ACC112 (cell line): ENCODE measurements around the gene AGAP3.

Experiments used
- H2AFZ ChIP-seq: fragments of 200-600 bp; sonication (generic); one replicate; pipeline ENCODE4 v1.6.0; 2017; ENCODE audit warnings: antibody characterized with exemption, low read length; ENCODE audit not compliant: unreplicated experiment
- H3K27ac ChIP-seq: fragments of 200-600 bp; sonication (generic); 2 replicates; pipeline ENCODE4 v1.5.1; 2014; ENCODE audit warnings: low read depth, mild to moderate bottlenecking, antibody characterized with exemption, low read length, moderate library complexity
- H3K27me3 ChIP-seq: fragments of 200-600 bp; sonication (generic); 2 replicates; pipeline ENCODE4 v1.6.1; 2014; ENCODE audit warnings: mild to moderate bottlenecking, antibody characterized with exemption, low read length, moderate library complexity, mixed read lengths; ENCODE audit not compliant: insufficient read depth
- H3K36me3 ChIP-seq: fragments of 200-600 bp; sonication (generic); 2 replicates; pipeline ENCODE4 v1.6.1; 2016; ENCODE audit warnings: mild to moderate bottlenecking, antibody characterized with exemption, low read length, moderate library complexity, mixed read lengths; ENCODE audit not compliant: insufficient read depth
- H3K4me1 ChIP-seq: fragments of 200-600 bp; sonication (generic); one replicate; pipeline ENCODE4 v1.6.1; 2016; ENCODE audit warnings: low read length, mixed read lengths; ENCODE audit not compliant: insufficient read depth, unreplicated experiment, control insufficient read depth
- H3K4me3 ChIP-seq: fragments of 200-600 bp; sonication (generic); 2 replicates; pipeline ENCODE4 v1.5.1; 2014; ENCODE audit warnings: mild to moderate bottlenecking, low read depth, low read length
- H3K79me2 ChIP-seq: fragments of 200-600 bp; sonication (generic); one replicate; pipeline ENCODE4 v1.6.0; 2016; ENCODE audit warnings: low read length; ENCODE audit not compliant: control insufficient read depth, unreplicated experiment, insufficient read depth

The AGAP3 gene

DNA sequence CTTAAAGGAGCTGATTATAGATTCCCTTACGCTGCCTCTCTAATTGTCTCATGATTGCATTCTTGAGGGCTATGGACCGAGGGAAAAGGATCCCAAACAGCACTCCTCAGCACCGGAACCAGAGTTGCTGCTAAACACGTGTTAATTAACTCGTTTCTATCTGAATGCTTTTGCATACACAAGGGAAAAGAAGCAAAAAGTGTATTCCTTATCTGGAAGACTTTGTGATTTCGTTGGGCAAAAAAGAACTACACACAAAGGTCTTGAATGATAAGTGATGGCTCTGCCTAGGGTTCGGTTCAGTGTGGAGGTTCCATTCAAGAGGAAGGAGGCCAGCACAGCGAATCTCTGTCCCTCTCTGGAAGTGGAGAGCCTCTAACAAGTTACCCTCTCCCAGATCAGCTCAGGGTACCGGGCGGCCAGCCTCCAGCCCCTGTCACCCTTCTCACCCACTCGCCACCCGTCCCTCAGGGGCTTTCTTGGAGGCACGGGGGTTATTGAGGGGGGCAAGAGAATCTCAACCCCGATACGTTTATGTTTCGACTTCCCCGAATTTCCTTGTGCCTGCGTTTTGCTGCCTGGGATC is 27.4 kb upstream of the AGAP3 start:
- Histone ChIP-seq H2AFZ (peak overlapping the region; percentile 71), H3K4me1 (peaks cover 44% of the 10 kb centered on the region)

DNA sequence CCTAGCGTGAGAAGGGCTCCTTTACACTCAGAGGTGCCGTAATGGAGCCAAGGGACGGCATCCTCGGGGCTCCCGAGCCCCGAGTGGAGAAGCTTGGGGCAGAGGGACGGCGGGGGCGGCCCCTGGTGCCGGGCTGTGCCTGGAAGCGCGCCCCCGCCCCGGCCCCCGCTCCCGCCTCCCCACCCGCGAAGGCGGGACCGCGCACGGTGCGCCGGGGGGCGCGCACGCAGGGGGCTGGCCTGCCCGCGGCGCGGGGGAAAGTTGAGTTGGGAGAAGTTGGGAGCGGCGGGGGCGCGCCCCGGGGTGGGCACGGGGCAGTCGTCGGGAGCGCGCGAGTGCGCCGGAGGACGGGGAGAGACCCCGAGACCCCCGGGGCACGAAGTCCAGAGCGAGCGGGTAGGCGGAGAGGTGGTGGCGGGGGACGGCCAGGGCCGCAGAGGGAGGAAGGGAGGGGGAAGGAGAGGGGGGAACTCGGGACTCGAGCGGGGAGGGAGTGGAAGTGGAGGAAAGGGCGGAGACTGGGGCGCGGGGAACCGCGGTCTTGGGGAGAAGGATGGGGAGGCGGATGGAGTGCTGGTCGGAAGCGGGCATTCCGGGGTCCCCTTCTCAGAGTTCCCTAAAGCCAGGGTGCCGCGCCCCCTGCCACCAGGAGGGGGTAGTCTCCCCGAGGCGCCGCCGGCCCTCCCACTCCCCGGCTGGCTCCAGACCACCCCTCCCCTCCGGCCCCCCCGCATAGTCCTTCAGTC is 26.7 kb upstream of the AGAP3 start, which contains the start of gene SLC4A2:
TSS of gene SLC4A2 (plus strand) at position 223 of the 746 bp plus-strand sequence. CDS start 2,399 bp downstream, outside the sequence.
- Histone ChIP-seq H3K4me1 (peaks cover 44% of the 10 kb centered on the region), H3K4me3 (peak within 1 kb of the TSS; percentile 91), H3K36me3 (no peaks in the 10 kb centered on the region), H3K27ac (peak within 1 kb of the TSS; percentile 85), H2AFZ (peak within 1 kb of the TSS; percentile 71), H3K27me3 (no peaks in the 10 kb centered on the region), H3K79me2 (peaks cover 34% of the 10 kb centered on the region)

More for the DNA sequence above, 27.4 kb upstream of the AGAP3 start:
- Histone ChIP-seq H3K27me3 (no peaks in the 10 kb centered on the region), H3K36me3 (no peaks in the 10 kb centered on the region), H3K79me2 (peaks cover 30% of the 10 kb centered on the region), H3K4me3 (peak overlapping the region; percentile 91), H3K27ac (peak overlapping the region; percentile 85)

GRCh38 chr7:151060113-151060415 is 26.2 kb upstream of the AGAP3 start:
- Histone ChIP-seq H3K36me3 (peaks cover 5% of the 10 kb centered on the region; the same call in 1 of the 2 replicates), H3K4me1 (peaks cover 44% of the 10 kb centered on the region), H2AFZ (no peak overlapping the region), H3K79me2 (peaks cover 40% of the 10 kb centered on the region), H3K27ac (peak overlapping the region; percentile 85), H3K4me3 (peak overlapping the region; percentile 91), H3K27me3 (no peaks in the 10 kb centered on the region)

DNA sequence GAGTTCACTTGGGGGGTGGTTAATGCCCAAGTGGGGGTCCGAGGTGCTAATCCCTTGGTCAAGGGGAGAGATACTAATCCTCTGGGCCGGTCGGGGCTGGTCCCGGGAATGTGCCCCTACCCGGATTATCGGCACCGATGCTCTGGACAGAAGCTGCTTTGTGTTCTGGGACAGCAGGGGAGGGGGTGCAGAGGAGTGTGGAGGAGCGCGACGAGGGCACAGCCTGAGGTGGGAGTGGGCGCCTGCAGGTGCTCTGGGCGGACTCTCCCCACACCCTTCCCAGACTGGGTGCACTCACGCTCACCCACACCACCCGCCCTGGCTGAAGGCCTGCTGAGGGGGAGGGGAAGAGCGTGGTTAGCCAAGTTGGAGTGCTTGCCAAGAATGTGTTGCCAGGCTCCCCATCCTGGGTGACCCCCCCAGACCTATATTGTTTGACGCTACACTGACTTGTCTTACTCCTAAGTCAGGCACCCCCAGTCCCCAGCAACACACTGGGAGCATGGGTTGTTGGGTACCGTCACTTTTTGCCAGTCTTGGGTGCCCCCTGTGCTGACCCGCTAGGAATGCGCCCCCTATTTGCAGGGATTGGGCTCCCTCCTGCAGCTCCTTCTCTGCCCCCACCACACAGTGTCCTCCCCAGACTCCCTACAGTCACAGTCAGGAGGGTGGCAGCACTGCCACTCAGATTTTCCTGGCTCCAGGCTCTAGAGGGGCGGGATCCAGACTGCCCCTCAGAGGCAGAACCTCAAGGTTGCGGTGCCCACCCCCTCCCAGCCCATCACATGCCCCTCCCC is 25.7 kb upstream of the AGAP3 start:
- H3K27ac ChIP-seq: peak overlapping the region; percentile 85
- peaks cover 10% of the 10 kb centered on the region; the same call in 1 of the 2 replicates for H3K36me3 ChIP-seq
- H3K27me3 ChIP-seq: no peaks in the 10 kb centered on the region
- H3K79me2 ChIP-seq: peaks cover 45% of the 10 kb centered on the region
- peak overlapping the region; percentile 91 for H3K4me3 ChIP-seq
- no peak overlapping the region for H2AFZ ChIP-seq
- H3K4me1 ChIP-seq: peaks cover 44% of the 10 kb centered on the region

DNA sequence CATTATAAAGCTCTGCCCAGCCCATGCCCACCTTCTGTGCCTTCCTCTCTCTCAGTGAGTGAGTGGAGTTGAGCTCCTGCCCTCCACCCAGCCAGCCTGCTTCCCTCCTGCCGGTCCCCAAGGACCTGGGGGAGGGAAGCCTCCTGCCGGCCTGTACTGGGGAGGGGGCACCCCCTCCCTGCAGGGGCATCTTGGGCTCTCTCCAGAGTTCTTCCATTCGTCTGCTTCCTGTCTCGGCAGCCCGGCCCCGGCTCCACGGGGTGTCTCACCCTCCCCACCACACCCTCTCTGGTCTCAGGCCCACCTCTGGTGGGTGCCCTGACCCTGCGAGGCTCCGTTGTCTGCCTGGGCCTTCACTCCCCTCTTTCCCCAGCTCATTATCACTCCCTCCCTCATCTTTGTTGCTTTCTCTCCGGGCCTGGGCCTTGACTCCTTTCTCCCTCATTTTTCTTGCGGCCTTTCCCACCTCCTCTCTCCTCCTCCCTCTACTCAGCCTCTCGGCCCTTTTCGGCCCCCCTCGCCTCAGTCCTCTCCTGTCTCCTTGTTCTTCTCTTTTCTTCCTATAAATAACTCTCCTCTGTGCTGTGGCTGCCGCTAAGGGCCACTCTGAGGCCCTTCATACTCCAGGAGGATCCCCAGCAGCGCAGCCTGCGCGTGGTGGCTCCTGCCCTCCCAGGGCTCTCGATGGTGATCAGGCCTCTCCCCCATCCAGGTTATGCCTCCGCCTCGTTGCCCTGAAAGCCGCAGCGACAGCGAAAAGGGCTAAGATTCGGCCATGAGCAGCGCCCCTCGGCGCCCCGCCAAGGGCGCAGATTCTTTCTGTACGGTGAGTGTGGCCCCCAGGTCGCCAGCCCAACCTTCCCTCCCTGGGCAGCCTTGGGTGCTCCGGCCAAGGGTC is 24.8 kb upstream of the AGAP3 start:
- Histone ChIP-seq H3K27ac (peak overlapping the region; percentile 85), H3K36me3 (peaks cover 10% of the 10 kb centered on the region; the same call in 1 of the 2 replicates), H2AFZ (no peak overlapping the region), H3K79me2 (peaks cover 49% of the 10 kb centered on the region), H3K4me1 (peaks cover 43% of the 10 kb centered on the region), H3K27me3 (no peaks in the 10 kb centered on the region), H3K4me3 (peak overlapping the region; percentile 91)

GRCh38 chr7:151062111-151062398 is 24.2 kb upstream of the AGAP3 start:
- peak overlapping the region; percentile 85; the same call in 1 of the 2 replicates for H3K27ac ChIP-seq

DNA sequence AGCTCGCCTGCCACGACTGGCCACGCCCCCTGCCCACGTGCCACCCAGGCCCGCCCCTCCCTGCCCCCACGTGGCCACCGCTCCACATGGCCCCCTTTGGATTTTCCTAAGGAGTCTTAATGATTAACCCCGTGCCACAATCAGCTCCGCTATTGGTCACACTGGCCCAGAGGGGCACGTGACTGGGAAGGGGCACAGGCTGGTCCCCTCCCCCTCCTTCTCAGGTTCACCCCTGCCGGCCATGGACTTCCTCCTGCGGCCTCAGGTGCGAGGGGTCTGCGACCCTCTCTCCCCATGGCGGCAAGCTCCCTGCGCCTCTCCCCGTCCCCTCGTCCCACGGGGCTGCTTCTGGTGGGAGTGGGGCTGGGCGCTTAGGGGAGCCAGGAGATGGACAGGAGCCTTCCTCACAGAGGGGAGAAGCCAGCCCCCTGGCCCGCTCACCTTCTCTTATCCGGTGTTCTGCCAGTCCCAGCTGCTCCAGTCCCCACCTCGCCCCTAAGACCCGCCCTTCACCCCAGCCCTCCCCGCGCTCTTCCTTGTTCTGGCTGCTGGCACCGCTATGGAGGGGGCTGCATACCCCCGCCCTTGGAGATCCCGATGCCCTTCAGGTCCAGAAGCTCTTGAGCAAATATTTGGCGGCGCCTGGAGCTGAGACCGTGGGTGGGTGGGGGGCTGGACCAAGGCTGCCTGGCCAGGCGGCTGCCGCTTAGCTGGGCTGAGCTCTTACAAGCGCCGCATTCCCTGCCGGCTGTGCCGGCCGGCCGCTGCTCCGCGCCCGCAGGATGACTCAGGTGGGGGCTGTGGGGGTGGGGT is 23.7 kb upstream of the AGAP3 start:
- Histone ChIP-seq H3K36me3 (peaks cover 15% of the 10 kb centered on the region; the same call in 1 of the 2 replicates), H2AFZ (no peak overlapping the region), H3K4me3 (peak overlapping the region; percentile 91), H3K27me3 (no peaks in the 10 kb centered on the region), H3K79me2 (peaks cover 49% of the 10 kb centered on the region), H3K27ac (peak overlapping the region; percentile 64), H3K4me1 (peaks cover 35% of the 10 kb centered on the region)

More at GRCh38 chr7:151062111-151062398, 24.2 kb upstream of the AGAP3 start:
- H3K27me3 ChIP-seq: no peaks in the 10 kb centered on the region
- H3K36me3 ChIP-seq: peaks cover 10% of the 10 kb centered on the region; the same call in 1 of the 2 replicates
- no peak overlapping the region for H2AFZ ChIP-seq
- H3K4me1 ChIP-seq: peaks cover 37% of the 10 kb centered on the region
- peak overlapping the region; percentile 91 for H3K4me3 ChIP-seq
- peaks cover 49% of the 10 kb centered on the region for H3K79me2 ChIP-seq

- Histone ChIP-seq H3K79me2 (peaks cover 49% of the 10 kb centered on the region), H3K4me3 (no peak overlapping the region), H3K27me3 (no peaks in the 10 kb centered on the region), H3K27ac (peak overlapping the region; percentile 64; the same call in 1 of the 2 replicates), H3K4me1 (peaks cover 35% of the 10 kb centered on the region), H2AFZ (no peak overlapping the region), H3K36me3 (peaks cover 17% of the 10 kb centered on the region; the same call in 1 of the 2 replicates)
These were observed 23.1 kb upstream of the AGAP3 start for GRCh38 chr7:151063212-151063561.

GRCh38 chr7:151064454-151064853 is 21.8 kb upstream of the AGAP3 start:
- Histone ChIP-seq H3K79me2 (peaks cover 49% of the 10 kb centered on the region), H3K27ac (no peak overlapping the region), H2AFZ (no peak overlapping the region), H3K4me3 (no peak overlapping the region), H3K27me3 (no peaks in the 10 kb centered on the region), H3K4me1 (peaks cover 25% of the 10 kb centered on the region), H3K36me3 (peaks cover 17% of the 10 kb centered on the region; the same call in 1 of the 2 replicates)
